ENCODE data around the gene BTBD9.

Gene BTBD9

GRCh38 chr6:38167598-38167997, 472.1 kb downstream of the BTBD9 start (continued):
- no peak for TF ChIP-seq CSRNP3 (CRISPR knock-in tag; IDR thresholded peaks at IDR 0.05)
- no peak for TF ChIP-seq ZNF565 (CRISPR knock-in tag; conservative IDR thresholded peaks at IDR 0.05; ENCODE audit: low read depth)
- no peak for TF ChIP-seq PPARA (CRISPR knock-in tag; IDR thresholded peaks at IDR 0.05; ENCODE audit: borderline replicate concordance)
- no peak for TF ChIP-seq ARNTL (CRISPR knock-in tag; IDR thresholded peaks at IDR 0.05; ENCODE audit: borderline replicate concordance, low read depth)

- TF ChIP-seq, protein P1, sequence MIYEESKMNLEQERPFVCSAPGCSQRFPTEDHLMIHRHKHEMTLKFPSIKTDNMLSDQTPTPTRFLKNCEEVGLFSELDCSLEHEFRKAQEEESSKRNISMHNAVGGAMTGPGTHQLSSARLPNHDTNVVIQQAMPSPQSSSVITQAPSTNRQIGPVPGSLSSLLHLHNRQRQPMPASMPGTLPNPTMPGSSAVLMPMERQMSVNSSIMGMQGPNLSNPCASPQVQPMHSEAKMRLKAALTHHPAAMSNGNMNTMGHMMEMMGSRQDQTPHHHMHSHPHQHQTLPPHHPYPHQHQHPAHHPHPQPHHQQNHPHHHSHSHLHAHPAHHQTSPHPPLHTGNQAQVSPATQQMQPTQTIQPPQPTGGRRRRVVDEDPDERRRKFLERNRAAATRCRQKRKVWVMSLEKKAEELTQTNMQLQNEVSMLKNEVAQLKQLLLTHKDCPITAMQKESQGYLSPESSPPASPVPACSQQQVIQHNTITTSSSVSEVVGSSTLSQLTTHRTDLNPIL (CRISPR knock-in tag; IDR thresholded peaks at IDR 0.05; ENCODE audit: low read depth): no peak
- TF ChIP-seq RARB (CRISPR knock-in tag; IDR thresholded peaks at IDR 0.05) (no peak), GLIS3 (CRISPR knock-in tag; IDR thresholded peaks at IDR 0.05) (no peak), PPARA (CRISPR knock-in tag; IDR thresholded peaks at IDR 0.05; ENCODE audit: borderline replicate concordance) (no peak), ZNF70 (CRISPR knock-in tag; IDR thresholded peaks at IDR 0.05) (no peak)
- TF ChIP-seq, protein P2, sequence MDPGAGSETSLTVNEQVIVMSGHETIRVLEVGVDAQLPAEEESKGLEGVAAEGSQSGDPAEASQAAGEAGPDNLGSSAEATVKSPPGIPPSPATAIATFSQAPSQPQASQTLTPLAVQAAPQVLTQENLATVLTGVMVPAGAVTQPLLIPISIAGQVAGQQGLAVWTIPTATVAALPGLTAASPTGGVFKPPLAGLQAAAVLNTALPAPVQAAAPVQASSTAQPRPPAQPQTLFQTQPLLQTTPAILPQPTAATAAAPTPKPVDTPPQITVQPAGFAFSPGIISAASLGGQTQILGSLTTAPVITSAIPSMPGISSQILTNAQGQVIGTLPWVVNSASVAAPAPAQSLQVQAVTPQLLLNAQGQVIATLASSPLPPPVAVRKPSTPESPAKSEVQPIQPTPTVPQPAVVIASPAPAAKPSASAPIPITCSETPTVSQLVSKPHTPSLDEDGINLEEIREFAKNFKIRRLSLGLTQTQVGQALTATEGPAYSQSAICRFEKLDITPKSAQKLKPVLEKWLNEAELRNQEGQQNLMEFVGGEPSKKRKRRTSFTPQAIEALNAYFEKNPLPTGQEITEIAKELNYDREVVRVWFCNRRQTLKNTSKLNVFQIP (CRISPR knock-in tag; IDR thresholded peaks at IDR 0.05; ENCODE audit: borderline replicate concordance, low read depth): no peak
- ATAC-seq: no peak
These were observed 473.1 kb downstream of the BTBD9 start for GRCh38 chr6:38166411-38167240.

DNA sequence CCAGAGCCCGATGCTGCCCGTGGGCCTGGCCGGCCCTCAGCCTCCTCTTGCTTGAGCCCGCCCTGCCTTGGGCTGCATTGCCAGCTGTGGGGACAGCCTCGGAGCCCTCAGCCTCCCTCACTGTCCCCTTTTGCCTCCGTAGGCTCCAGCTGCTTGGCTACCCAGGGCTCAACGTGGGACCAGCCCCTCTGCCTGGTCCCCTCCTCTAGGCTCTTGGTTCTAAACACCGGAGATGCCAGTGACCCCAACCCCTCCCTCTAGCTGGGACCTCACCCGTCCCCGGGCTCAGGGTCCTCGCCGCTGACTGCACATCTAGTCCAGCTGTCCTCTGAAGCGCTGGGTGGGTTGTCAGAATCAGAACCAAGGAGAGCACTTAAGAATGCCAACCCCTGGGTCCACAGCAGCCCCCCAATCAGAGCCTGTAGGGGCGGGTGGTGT, 475.0 kb downstream of the BTBD9 start:
- no peak for ATAC-seq
- TF ChIP-seq, protein P3, sequence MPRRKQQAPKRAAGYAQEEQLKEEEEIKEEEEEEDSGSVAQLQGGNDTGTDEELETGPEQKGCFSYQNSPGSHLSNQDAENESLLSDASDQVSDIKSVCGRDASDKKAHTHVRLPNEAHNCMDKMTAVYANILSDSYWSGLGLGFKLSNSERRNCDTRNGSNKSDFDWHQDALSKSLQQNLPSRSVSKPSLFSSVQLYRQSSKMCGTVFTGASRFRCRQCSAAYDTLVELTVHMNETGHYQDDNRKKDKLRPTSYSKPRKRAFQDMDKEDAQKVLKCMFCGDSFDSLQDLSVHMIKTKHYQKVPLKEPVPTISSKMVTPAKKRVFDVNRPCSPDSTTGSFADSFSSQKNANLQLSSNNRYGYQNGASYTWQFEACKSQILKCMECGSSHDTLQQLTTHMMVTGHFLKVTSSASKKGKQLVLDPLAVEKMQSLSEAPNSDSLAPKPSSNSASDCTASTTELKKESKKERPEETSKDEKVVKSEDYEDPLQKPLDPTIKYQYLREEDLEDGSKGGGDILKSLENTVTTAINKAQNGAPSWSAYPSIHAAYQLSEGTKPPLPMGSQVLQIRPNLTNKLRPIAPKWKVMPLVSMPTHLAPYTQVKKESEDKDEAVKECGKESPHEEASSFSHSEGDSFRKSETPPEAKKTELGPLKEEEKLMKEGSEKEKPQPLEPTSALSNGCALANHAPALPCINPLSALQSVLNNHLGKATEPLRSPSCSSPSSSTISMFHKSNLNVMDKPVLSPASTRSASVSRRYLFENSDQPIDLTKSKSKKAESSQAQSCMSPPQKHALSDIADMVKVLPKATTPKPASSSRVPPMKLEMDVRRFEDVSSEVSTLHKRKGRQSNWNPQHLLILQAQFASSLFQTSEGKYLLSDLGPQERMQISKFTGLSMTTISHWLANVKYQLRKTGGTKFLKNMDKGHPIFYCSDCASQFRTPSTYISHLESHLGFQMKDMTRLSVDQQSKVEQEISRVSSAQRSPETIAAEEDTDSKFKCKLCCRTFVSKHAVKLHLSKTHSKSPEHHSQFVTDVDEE (CRISPR knock-in tag; IDR thresholded peaks at IDR 0.05): no peak
- no peak for TF ChIP-seq PPARA (CRISPR knock-in tag; IDR thresholded peaks at IDR 0.05; ENCODE audit: borderline replicate concordance)
- no peak for TF ChIP-seq ZFP30 (CRISPR knock-in tag; IDR thresholded peaks at IDR 0.05)
- TF ChIP-seq RARB (CRISPR knock-in tag; IDR thresholded peaks at IDR 0.05): no peak
- TF ChIP-seq SNAI2 (CRISPR knock-in tag; IDR thresholded peaks at IDR 0.05): no peak
- TF ChIP-seq ESRRG (CRISPR knock-in tag; IDR thresholded peaks at IDR 0.05): no peak
- TF ChIP-seq OSR1 (CRISPR knock-in tag; IDR thresholded peaks at IDR 0.05): no peak
- TF ChIP-seq CSDC2 (CRISPR knock-in tag; IDR thresholded peaks at IDR 0.05): no peak
- no peak for TF ChIP-seq ZNF565 (CRISPR knock-in tag; conservative IDR thresholded peaks at IDR 0.05; ENCODE audit: low read depth)
- no peak for TF ChIP-seq ZC3H10 (CRISPR knock-in tag; IDR thresholded peaks at IDR 0.05)
- no peak for TF ChIP-seq ZNF70 (CRISPR knock-in tag; IDR thresholded peaks at IDR 0.05)
- TF ChIP-seq TOX (CRISPR knock-in tag; IDR thresholded peaks at IDR 0.05; ENCODE audit: borderline replicate concordance): no peak
- no peak for TF ChIP-seq BACH2 (CRISPR knock-in tag; IDR thresholded peaks at IDR 0.05; ENCODE audit: borderline replicate concordance)
- no peak for TF ChIP-seq ISL1 (CRISPR knock-in tag; IDR thresholded peaks at IDR 0.05)
- TF ChIP-seq ZNF8 (CRISPR knock-in tag; IDR thresholded peaks at IDR 0.05): no peak
- TF ChIP-seq, protein P1 (CRISPR knock-in tag; IDR thresholded peaks at IDR 0.05; ENCODE audit: low read depth): no peak
- TF ChIP-seq TCF4 (CRISPR knock-in tag; IDR thresholded peaks at IDR 0.05; ENCODE audit: borderline replicate concordance): no peak
